Measurements from ENCODE around the gene OSBPL3. TPM values are rescaled to one million over a fixed set of nuclear protein-coding genes. Genes with fewer than 3 reads are reported as not detected.

The OSBPL3 gene
- total RNA-seq, 1 experiment from 2014 or later = 8.6 TPM

- Mint-ChIP-seq H3K36me3 (ENCODE audit: insufficient read depth in 1 of 3, low read depth in 3 of 3) (peaks cover 19 to 29% (median 23%) of the 10 kb centered on the region in 3 experiments), H3K9me3 (peaks cover 31 to 42% of the 10 kb centered on the region in 2 experiments), H3K4me3 (no peak overlapping the region), H3K27ac (no peak overlapping the region), H3K27me3 (ENCODE audit: low read depth) (peaks cover 2% of the 10 kb centered on the region), H3K4me1 (no peaks in the 10 kb centered on the region)
- H3K4ac ChIP-seq (ENCODE audit: low read depth, low read length) = no peak overlapping the region
- H3K18ac ChIP-seq (ENCODE audit: insufficient read length, low read depth, low read length) = no peak overlapping the region
- no peak overlapping the region for H3T11ph ChIP-seq (ENCODE audit: low read length)
- H2BK120ac ChIP-seq (ENCODE audit: low read depth, low read length, poor library complexity, severe bottlenecking) = no peak overlapping the region
- no peak overlapping the region for H3K56ac ChIP-seq (ENCODE audit: insufficient read length, low read depth, low read length)
- no peak overlapping the region for H3K14ac ChIP-seq (ENCODE audit: insufficient read depth, low read length)
- no peak overlapping the region for H3K27ac ChIP-seq (ENCODE audit: insufficient read length, low read depth, low read length)
- no peak overlapping the region for H3K9ac ChIP-seq (ENCODE audit: extremely low read depth, insufficient read length, low read length)
- H2BK15ac ChIP-seq (ENCODE audit: low read depth, low read length) = no peak overlapping the region
- no peak overlapping the region for H2BK5ac ChIP-seq (ENCODE audit: insufficient read length, low read length)
- H2BK12ac ChIP-seq (ENCODE audit: insufficient read length, low read depth, low read length) = no peak overlapping the region
- H3K4me1 ChIP-seq (ENCODE audit: insufficient read depth, low read length) = no peaks in the 10 kb centered on the region
- no peaks in the 10 kb centered on the region for H3K27me3 ChIP-seq (ENCODE audit: insufficient read depth, low read length)
- no peaks in the 10 kb centered on the region for H4K20me1 ChIP-seq (ENCODE audit: control insufficient read depth, insufficient read depth, insufficient read length)
- no peaks in the 10 kb centered on the region for H3K79me2 ChIP-seq (ENCODE audit: insufficient read depth, low read length)
- no peaks in the 10 kb centered on the region for H3K9me3 ChIP-seq (ENCODE audit: control insufficient read depth, low read depth, low read length)
- no peaks in the 10 kb centered on the region for H3K23me2 ChIP-seq (ENCODE audit: insufficient read length, low read depth, low read length, poor library complexity, severe bottlenecking)
- no CpG with 5 or more reads among the region's 4 CpGs for WGBS (ENCODE audit: extremely low coverage, insufficient read length, low lambda C conversion rate)
- H4K91ac ChIP-seq (ENCODE audit: insufficient read length, low read depth, low read length) = no peak overlapping the region
- DNase-seq = no peak
- no peak overlapping the region for H2AK5ac ChIP-seq (ENCODE audit: insufficient read length, low read length)
- H4K8ac ChIP-seq (replicated peaks; ENCODE audit: insufficient read length, low read depth, low read length) = no peak overlapping the region
- H3K23ac ChIP-seq (ENCODE audit: insufficient read length, low read depth, low read length) = no peak overlapping the region
- no peak overlapping the region for H3K4me2 ChIP-seq (ENCODE audit: insufficient read depth, insufficient read length, low read length)
- H4K5ac ChIP-seq (ENCODE audit: insufficient read length, low read depth, low read length) = no peak overlapping the region
- H2AFZ ChIP-seq (ENCODE audit: low read length) = no peak overlapping the region
- TF ChIP-seq, protein P1, sequence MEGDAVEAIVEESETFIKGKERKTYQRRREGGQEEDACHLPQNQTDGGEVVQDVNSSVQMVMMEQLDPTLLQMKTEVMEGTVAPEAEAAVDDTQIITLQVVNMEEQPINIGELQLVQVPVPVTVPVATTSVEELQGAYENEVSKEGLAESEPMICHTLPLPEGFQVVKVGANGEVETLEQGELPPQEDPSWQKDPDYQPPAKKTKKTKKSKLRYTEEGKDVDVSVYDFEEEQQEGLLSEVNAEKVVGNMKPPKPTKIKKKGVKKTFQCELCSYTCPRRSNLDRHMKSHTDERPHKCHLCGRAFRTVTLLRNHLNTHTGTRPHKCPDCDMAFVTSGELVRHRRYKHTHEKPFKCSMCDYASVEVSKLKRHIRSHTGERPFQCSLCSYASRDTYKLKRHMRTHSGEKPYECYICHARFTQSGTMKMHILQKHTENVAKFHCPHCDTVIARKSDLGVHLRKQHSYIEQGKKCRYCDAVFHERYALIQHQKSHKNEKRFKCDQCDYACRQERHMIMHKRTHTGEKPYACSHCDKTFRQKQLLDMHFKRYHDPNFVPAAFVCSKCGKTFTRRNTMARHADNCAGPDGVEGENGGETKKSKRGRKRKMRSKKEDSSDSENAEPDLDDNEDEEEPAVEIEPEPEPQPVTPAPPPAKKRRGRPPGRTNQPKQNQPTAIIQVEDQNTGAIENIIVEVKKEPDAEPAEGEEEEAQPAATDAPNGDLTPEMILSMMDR (conservative IDR thresholded peaks at IDR 0.05) = no peak
- no peak overlapping the region for H2BK20ac ChIP-seq (ENCODE audit: low read depth, low read length, poor library complexity, severe bottlenecking)
- H3K79me1 ChIP-seq (ENCODE audit: insufficient read depth, low read depth, low read length, poor library complexity, severe bottlenecking) = no peaks in the 10 kb centered on the region
These were observed 193.7 kb downstream of the OSBPL3 start for GRCh38 chr7:24786306-24786705.

All from H9 (cell line).